Ishikawa (cell line): ENCODE data around the gene TBC1D8.

ENCODE experiments used
- EP300 ChIP-seq: IDR thresholded peaks from 2 replicates; pipeline ENCODE4 v1.6.1; 2012; ENCODE audit warnings: borderline replicate concordance
- FOXM1 ChIP-seq: IDR thresholded peaks from 2 replicates; pipeline ENCODE4 v1.6.1; 2012; ENCODE audit warnings: low read depth, borderline replicate concordance
- MAX ChIP-seq: IDR thresholded peaks from 2 replicates; pipeline ENCODE4 v1.6.1; 2012
- NFIC ChIP-seq: IDR thresholded peaks from 2 replicates; pipeline ENCODE4 v1.6.1; 2012
- RAD21 ChIP-seq: IDR thresholded peaks from 2 replicates; pipeline ENCODE4 v1.6.1; 2012; ENCODE audit warnings: low read depth
- TAF1 ChIP-seq: IDR thresholded peaks from 2 replicates; pipeline ENCODE4 v1.6.1; 2012; ENCODE audit warnings: low read depth, mild to moderate bottlenecking
- YY1 ChIP-seq: IDR thresholded peaks from 2 replicates; pipeline ENCODE4 v1.6.1; 2012; ENCODE audit warnings: low read depth
- ZBTB7A ChIP-seq: IDR thresholded peaks from 2 replicates; pipeline ENCODE4 v1.6.1; 2012; ENCODE audit warnings: low read depth
- TF ChIP-seq, protein P1 (sequence below): IDR thresholded peaks from 2 replicates; pipeline ENCODE4 v1.6.1; 2012; ENCODE audit warnings: low read depth, mild to moderate bottlenecking
- TF ChIP-seq, protein P2 (sequence below): IDR thresholded peaks from 2 replicates; pipeline ENCODE4 v1.6.1; 2012

GRCh38 chr2:100976061-100976460, 175.1 kb downstream of the TBC1D8 start:
- TF ChIP-seq TAF1 (no peak), EP300 (no peak), NFIC (no peak), ZBTB7A (no peak), YY1 (no peak), MAX (no peak), RAD21 (no peak), FOXM1 (no peak)
- TF ChIP-seq, protein P1, sequence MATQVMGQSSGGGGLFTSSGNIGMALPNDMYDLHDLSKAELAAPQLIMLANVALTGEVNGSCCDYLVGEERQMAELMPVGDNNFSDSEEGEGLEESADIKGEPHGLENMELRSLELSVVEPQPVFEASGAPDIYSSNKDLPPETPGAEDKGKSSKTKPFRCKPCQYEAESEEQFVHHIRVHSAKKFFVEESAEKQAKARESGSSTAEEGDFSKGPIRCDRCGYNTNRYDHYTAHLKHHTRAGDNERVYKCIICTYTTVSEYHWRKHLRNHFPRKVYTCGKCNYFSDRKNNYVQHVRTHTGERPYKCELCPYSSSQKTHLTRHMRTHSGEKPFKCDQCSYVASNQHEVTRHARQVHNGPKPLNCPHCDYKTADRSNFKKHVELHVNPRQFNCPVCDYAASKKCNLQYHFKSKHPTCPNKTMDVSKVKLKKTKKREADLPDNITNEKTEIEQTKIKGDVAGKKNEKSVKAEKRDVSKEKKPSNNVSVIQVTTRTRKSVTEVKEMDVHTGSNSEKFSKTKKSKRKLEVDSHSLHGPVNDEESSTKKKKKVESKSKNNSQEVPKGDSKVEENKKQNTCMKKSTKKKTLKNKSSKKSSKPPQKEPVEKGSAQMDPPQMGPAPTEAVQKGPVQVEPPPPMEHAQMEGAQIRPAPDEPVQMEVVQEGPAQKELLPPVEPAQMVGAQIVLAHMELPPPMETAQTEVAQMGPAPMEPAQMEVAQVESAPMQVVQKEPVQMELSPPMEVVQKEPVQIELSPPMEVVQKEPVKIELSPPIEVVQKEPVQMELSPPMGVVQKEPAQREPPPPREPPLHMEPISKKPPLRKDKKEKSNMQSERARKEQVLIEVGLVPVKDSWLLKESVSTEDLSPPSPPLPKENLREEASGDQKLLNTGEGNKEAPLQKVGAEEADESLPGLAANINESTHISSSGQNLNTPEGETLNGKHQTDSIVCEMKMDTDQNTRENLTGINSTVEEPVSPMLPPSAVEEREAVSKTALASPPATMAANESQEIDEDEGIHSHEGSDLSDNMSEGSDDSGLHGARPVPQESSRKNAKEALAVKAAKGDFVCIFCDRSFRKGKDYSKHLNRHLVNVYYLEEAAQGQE, result no peak
- TF ChIP-seq, protein P2, sequence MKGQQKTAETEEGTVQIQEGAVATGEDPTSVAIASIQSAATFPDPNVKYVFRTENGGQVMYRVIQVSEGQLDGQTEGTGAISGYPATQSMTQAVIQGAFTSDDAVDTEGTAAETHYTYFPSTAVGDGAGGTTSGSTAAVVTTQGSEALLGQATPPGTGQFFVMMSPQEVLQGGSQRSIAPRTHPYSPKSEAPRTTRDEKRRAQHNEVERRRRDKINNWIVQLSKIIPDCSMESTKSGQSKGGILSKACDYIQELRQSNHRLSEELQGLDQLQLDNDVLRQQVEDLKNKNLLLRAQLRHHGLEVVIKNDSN, result no peak
